Stimulated activated naive CD8-positive, alpha-beta T cell treated with anti-CD3 and anti-CD28 coated beads, Interleukin-15, Interleukin-2, amounts not matched to agents 100 ng/mL and 50 ng/mL, for 24 hours (primary cell): ENCODE measurements around the gene UNC79.

Source experiments
- H3K27ac Mint-ChIP-seq: one replicate; pipeline ENCODE4 v1.8.0; 2021; ENCODE audit warnings: mild to moderate bottlenecking, mixed read lengths
- H3K27me3 Mint-ChIP-seq: one replicate; pipeline ENCODE4 v1.8.0; 2021; ENCODE audit warnings: mixed read lengths
- H3K36me3 Mint-ChIP-seq: one replicate; pipeline ENCODE4 v1.8.0; 2021; ENCODE audit warnings: low read depth, mixed read lengths
- H3K4me1 Mint-ChIP-seq: one replicate; pipeline ENCODE4 v1.8.0; 2021; ENCODE audit warnings: low read depth, mixed read lengths
- H3K4me3 Mint-ChIP-seq: one replicate; pipeline ENCODE4 v1.8.0; 2021; ENCODE audit warnings: mild to moderate bottlenecking, mixed read lengths
- H3K9me3 Mint-ChIP-seq: one replicate; pipeline ENCODE4 v1.8.0; 2021; ENCODE audit warnings: mixed read lengths

The UNC79 gene

DNA sequence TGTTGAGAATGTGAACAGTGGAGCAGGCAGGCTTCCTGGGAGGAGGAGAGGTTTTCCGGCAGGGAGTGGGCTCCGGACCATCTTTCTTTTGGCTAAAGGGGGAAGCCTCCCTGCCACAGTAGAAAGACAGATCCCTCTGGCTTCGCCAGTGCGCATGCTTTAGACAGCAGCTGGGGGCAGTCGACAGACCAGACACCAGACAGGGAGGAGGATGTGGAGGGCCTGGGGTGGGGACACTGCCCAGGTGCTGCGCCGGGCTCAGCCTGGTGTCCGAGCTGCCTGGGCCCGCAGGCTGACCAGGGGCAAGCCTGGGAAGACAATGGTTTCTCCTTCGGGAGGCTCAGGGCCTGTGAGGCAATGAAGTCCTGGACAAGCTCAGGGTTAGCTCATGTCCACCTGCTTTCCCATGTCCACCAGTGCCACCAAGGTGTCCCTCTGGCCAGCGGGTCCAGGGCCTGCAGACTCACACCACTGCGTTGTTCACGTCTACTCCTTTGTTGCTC, 290.3 kb downstream of the UNC79 start:
- no peaks in the 10 kb centered on the region for H3K4me1 Mint-ChIP-seq
- no peaks in the 10 kb centered on the region for H3K9me3 Mint-ChIP-seq
- H3K27me3 Mint-ChIP-seq: no peaks in the 10 kb centered on the region
- H3K27ac Mint-ChIP-seq: no peak overlapping the region
- H3K4me3 Mint-ChIP-seq: no peak overlapping the region
- H3K36me3 Mint-ChIP-seq: no peaks in the 10 kb centered on the region

DNA sequence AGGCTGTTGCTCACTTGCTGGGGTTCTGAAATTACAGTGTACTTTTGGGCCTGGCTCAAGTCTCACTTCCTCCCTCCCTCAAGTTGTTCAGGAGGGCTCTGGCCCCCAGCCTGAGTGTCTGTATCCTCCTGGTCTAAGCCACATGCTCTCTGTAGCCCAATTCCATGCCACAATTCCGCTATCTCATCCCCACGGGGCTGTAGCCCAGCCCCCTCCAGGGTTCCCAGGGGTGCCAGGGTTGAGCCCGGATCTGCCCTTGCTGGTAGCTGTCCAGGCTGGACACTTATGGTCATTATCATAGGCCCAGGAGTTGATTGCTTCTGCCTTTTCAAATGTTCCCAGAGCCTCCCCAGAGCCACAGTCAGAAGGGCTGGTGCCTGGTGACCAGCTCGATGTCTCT, 292.3 kb downstream of the UNC79 start:
- no peaks in the 10 kb centered on the region for H3K36me3 Mint-ChIP-seq
- no peaks in the 10 kb centered on the region for H3K4me1 Mint-ChIP-seq
- H3K9me3 Mint-ChIP-seq: no peaks in the 10 kb centered on the region
- no peak overlapping the region for H3K4me3 Mint-ChIP-seq
- no peaks in the 10 kb centered on the region for H3K27me3 Mint-ChIP-seq
- H3K27ac Mint-ChIP-seq: no peak overlapping the region

DNA sequence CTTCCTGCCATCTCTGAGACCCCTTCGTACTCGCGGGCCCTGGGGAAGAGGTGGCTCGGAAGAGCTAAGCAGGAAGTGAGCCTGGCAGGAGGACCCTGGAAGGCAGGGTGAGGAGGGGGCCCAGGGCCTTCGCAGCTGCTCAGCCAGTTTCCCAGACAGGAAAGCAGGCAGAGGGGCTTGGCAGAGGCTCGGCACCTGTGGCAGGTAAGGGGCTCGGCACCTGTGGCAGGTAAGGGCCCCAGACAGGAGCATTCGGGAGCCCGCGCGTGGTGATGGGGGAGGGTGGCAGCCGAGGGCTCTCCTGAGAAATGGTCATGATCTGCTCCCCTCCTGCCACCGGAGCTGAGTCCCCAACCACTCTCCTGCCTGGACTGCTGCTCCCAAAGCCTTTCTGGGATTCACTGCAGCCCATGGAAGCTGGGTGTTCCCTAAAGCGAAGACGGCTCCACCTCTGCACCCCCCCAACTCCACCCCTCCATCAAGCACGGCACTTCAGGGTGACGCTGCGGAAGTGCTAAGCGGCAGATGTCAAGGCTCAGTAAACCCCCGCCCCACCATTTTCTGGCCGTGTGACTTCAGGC, 294.4 kb downstream of the UNC79 start:
- no peak overlapping the region for H3K4me3 Mint-ChIP-seq
- H3K27me3 Mint-ChIP-seq: no peaks in the 10 kb centered on the region
- no peaks in the 10 kb centered on the region for H3K36me3 Mint-ChIP-seq
- no peaks in the 10 kb centered on the region for H3K4me1 Mint-ChIP-seq
- no peaks in the 10 kb centered on the region for H3K9me3 Mint-ChIP-seq
- H3K27ac Mint-ChIP-seq: no peak overlapping the region

DNA sequence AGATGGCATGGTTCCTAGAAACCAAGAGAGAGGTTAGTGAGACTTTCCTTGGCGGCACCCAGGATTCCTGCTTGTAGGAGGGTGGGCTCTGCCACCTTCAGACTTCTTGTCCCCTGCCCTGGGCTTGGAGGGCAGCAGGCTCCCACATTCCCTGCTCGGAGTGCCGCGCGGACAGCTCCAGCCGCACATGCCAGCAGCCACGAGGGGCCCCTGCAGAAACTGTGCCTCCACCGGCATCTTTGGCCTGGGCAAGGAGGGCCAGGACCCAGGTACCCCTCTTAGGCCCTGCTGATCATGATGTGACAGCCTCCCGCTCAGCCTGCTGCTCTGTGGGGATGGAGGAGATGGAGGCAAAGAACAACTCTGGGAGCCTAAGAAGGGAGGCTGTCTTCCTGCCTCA, 295.3 kb downstream of the UNC79 start:
- Mint-ChIP-seq H3K27me3 (no peaks in the 10 kb centered on the region), H3K9me3 (no peaks in the 10 kb centered on the region), H3K36me3 (no peaks in the 10 kb centered on the region), H3K4me3 (no peak overlapping the region), H3K4me1 (no peaks in the 10 kb centered on the region), H3K27ac (no peak overlapping the region)

DNA sequence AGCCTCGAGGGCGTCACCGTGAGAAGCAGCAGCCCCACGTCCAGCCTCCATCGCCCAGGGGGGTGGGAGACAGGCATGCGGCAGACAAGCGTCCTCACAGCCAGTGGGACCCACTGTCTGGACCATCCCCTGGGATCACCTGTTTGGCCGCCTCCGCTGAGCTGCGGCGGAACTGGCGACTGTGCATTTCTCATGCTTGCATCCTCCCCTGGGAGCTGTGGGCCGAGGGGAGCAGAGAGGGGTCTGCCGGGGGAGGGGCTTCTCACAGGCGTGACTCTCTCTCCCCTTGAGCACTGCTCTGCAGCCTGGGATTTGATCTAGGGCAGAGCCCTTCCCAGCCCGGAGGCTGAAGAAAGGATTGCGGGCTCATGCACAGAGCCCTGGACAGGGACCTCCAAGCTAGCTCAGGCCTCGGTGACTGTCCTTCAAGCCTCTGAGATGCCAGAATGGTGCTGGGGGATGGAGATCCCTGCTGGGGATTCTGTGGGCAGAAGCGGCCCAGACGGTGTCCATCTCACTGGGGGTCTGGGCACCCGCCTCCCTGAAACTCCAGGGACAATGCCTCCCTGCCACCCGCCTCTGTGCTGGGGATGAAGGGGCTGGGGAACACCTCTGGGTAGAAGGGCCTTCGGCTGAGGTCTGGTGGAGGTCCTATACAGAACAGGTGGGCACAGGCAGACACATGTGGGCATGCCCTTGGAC, 296.5 kb downstream of the UNC79 start:
- Mint-ChIP-seq H3K4me1 (no peaks in the 10 kb centered on the region), H3K9me3 (no peaks in the 10 kb centered on the region), H3K4me3 (no peak overlapping the region), H3K27me3 (no peaks in the 10 kb centered on the region), H3K36me3 (no peaks in the 10 kb centered on the region), H3K27ac (no peak overlapping the region)

DNA sequence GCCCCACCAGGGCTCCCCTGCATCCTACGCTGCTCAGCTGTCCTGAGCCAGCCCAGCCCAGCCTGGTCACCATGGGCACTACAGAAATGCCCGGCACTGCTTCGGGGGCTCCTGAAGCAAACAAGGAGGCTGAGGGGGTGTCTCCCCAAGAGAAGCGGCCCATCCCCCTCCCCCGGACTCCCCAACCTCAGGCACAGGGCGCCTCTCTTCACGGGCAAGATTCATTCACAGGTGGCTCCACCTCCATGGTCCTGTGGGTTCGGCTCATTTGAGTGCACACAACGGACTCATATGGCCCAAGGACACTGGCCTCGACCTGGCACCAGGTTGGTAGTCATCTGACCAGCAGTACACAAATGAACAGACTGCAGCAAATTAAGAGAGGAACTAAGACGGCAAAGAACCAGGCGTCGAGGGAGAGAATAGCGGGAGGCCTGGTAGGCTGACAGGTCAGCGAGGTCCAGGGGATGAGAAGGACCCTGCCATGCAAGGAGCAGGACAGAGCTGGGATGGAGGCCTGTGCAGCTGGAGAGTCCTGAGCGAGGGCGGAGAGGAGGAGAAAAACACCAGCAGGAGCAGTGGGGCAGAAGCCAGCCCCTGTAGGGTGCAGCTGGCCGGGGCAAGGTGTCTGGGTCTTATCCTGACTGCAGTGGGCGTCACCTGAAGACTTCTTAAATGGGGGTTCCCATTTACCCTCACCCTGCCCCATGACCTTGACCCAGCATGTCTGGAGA, 297.3 kb downstream of the UNC79 start:
- Mint-ChIP-seq H3K27me3 (no peaks in the 10 kb centered on the region), H3K27ac (no peak overlapping the region), H3K4me1 (no peaks in the 10 kb centered on the region), H3K4me3 (no peak overlapping the region), H3K36me3 (no peaks in the 10 kb centered on the region), H3K9me3 (no peaks in the 10 kb centered on the region)

DNA sequence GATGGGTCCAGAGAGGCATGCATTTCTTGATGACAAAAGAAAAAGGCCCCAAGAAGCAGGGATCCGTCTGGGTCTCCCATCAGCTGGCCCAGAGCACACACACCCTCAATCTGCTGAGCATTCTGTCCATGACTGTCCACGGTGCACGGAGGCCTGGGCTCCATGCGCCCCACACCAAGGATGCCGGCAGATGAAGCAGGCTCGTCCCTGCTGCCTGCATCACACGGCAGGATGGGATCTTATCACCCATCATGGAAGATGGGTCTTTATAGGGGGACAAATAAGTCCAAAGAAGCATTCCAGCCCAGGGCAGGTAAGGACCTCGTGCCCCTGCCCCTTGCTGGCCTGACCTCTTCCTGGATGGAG, 297.9 kb downstream of the UNC79 start:
- Mint-ChIP-seq H3K9me3 (no peaks in the 10 kb centered on the region), H3K4me3 (no peak overlapping the region), H3K27ac (no peak overlapping the region), H3K4me1 (no peaks in the 10 kb centered on the region), H3K36me3 (no peaks in the 10 kb centered on the region), H3K27me3 (no peaks in the 10 kb centered on the region)

DNA sequence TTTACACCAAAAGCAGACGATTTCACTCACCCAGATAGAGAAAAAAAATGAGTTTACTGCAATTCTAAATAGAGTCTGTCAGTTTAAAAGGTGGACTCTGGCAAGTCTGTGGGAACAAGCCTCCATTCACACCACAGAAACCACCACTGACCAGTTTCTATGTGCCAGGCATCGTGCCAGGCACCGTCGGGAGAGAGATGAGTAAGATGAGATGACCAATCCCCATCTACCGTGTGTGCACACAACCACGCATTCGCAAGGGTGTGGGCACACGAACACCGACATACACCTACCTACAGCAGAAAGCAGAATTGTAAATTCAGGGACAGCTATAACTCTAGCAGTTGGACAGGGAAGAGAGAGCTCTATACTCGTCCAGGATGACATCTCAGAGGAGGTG, 299.3 kb downstream of the UNC79 start:
- H3K27me3 Mint-ChIP-seq: no peaks in the 10 kb centered on the region
- H3K4me3 Mint-ChIP-seq: no peak overlapping the region
- no peaks in the 10 kb centered on the region for H3K36me3 Mint-ChIP-seq
- no peaks in the 10 kb centered on the region for H3K4me1 Mint-ChIP-seq
- H3K27ac Mint-ChIP-seq: no peak overlapping the region
- no peaks in the 10 kb centered on the region for H3K9me3 Mint-ChIP-seq

DNA sequence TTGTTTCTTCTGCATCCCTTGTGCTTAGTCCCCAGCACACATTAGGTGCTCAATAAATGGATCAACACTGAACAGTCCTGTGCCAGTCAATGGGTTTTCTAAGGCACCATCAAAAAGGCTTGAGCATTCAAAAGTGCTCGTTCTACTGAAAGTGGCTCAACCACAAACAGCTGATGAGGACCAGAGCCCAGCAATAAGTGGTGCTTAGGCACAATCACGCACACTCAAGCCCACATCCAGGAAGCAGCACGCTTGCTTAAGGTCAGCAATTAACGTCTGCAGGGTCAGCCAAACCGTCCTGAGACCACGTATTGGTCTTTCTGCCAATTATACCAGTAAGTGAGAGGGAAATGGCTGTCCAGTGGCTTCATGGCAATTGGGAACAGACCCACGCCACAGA, 301.0 kb downstream of the UNC79 start:
- H3K27me3 Mint-ChIP-seq: no peaks in the 10 kb centered on the region
- H3K4me1 Mint-ChIP-seq: no peaks in the 10 kb centered on the region
- H3K36me3 Mint-ChIP-seq: no peaks in the 10 kb centered on the region
- H3K4me3 Mint-ChIP-seq: no peak overlapping the region
- H3K9me3 Mint-ChIP-seq: no peaks in the 10 kb centered on the region
- H3K27ac Mint-ChIP-seq: no peak overlapping the region

DNA sequence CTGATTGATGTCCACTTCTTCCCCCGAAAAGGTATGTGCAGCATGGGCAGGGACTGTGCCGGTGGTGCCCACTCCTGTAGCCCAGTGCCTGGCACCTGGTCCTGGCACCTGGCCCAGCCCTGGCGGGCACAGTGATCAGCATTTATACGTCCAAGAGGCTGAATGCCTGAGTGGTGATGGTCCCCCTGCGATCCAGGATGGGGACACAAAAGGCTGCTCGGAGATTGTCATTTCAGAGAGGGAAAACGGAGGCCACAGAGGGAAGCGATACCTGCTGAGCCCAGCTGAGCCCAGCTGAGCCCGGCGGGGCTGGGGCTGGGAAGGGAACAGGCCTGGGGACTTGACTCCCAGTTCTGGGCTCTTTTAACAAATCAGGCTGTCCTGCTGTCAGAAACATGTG, 301.8 kb downstream of the UNC79 start:
- Mint-ChIP-seq H3K27ac (no peak overlapping the region), H3K4me3 (no peak overlapping the region), H3K27me3 (no peaks in the 10 kb centered on the region), H3K9me3 (no peaks in the 10 kb centered on the region), H3K4me1 (no peaks in the 10 kb centered on the region), H3K36me3 (no peaks in the 10 kb centered on the region)

DNA sequence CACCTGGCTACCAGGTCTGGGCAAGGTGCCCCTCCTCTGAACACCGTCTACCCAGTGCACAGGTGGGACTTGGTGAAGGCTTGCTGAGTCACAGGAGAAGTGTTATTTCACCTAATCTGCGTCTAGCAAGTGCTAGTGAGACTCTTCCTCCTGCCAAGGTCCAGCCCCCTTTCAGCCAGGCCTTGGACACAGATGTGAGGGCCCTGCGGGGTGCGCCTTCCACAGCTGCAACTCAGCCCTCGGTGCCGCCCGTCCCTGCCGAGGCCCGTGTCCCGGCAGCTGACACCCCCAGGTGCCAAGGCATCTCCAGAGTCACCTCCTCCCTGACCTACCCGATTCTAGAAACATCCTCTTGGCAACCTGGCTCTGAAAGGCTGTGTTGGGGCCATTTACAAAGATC, 302.5 kb downstream of the UNC79 start:
- Mint-ChIP-seq H3K9me3 (no peaks in the 10 kb centered on the region), H3K36me3 (no peaks in the 10 kb centered on the region), H3K4me3 (no peak overlapping the region), H3K4me1 (no peaks in the 10 kb centered on the region), H3K27ac (no peak overlapping the region), H3K27me3 (no peaks in the 10 kb centered on the region)

DNA sequence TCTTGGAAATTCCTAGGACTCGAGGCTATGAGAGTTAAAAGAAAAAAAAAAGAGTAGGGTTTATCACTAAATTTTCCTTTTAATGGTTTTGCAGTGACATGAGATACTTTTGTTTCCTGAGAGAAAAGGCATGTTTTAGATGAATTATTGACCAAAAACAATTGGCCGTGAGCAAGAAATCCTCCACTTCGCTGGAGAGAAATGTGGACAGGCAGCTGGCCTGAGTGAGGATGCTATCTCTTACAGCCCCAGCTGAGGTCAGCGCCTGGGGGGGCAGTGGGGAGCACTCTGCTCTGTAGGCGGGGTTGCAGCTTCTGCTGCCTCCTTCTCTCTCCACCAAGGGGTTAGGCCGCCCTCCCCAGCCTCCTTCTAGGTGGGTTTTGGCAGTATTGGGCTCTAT, 302.9 kb downstream of the UNC79 start:
- H3K36me3 Mint-ChIP-seq: no peaks in the 10 kb centered on the region
- no peaks in the 10 kb centered on the region for H3K27me3 Mint-ChIP-seq
- H3K27ac Mint-ChIP-seq: no peak overlapping the region
- no peak overlapping the region for H3K4me3 Mint-ChIP-seq
- no peaks in the 10 kb centered on the region for H3K9me3 Mint-ChIP-seq
- no peaks in the 10 kb centered on the region for H3K4me1 Mint-ChIP-seq

DNA sequence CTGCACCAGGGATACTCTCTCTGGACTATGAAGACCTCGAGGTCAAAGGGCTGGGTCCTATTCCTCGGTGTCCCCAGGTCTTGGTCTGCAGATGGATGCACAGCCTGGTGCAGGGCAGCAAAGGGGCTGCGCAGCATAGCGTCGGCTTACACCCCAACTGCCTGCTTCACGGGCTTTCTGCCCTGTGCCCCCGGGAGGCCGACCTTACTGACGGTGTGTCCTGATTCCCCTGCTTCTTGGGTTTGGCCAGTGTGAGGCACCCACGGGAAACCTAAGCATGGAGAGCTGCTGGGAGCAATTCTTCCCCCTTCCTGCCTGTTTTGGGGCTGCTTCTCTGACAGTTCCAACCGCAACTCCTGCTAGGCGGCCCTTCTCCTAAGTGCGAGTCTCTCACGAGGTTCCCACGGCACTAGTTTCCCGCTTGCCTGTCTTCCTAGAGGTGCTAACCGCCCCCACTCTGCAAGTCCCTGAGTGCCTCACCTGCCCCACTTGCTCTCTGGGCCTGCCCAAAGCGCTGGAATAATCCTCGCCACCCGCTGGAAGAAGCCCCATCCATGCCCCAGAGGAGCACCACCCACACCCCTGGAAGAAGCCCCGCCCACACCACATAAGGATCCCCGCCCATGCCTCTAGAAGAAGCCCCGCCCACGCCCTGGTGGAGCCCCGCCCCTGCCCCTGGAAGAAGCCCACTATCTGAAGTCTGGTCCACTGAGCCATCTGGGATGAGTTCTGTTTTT, 303.5 kb downstream of the UNC79 start:
- Mint-ChIP-seq H3K4me1 (no peaks in the 10 kb centered on the region), H3K4me3 (no peak overlapping the region), H3K27me3 (no peaks in the 10 kb centered on the region), H3K36me3 (no peaks in the 10 kb centered on the region), H3K27ac (no peak overlapping the region), H3K9me3 (no peaks in the 10 kb centered on the region)

DNA sequence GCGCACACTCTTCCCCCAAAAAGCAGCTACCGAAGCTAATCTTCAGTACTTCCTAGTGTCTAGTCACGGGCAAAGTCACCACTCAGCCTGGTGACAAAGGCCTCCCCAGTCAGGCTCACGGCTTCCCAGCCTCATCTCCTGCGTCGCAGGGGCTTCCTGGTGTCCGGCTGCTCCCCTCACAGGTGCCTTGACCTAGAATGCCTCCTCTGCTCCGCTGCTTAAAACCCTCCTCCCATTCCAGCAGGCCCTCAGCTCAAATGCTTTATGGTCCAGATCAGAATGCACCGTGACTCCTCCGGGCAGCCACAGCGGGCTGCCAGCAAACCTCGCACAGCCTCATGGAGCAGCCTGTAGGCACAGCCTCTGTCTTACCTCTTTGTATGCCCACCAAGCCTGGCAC, 304.5 kb downstream of the UNC79 start:
- H3K36me3 Mint-ChIP-seq: no peaks in the 10 kb centered on the region
- no peak overlapping the region for H3K4me3 Mint-ChIP-seq
- H3K4me1 Mint-ChIP-seq: no peaks in the 10 kb centered on the region
- no peaks in the 10 kb centered on the region for H3K9me3 Mint-ChIP-seq
- H3K27me3 Mint-ChIP-seq: no peaks in the 10 kb centered on the region
- H3K27ac Mint-ChIP-seq: no peak overlapping the region

DNA sequence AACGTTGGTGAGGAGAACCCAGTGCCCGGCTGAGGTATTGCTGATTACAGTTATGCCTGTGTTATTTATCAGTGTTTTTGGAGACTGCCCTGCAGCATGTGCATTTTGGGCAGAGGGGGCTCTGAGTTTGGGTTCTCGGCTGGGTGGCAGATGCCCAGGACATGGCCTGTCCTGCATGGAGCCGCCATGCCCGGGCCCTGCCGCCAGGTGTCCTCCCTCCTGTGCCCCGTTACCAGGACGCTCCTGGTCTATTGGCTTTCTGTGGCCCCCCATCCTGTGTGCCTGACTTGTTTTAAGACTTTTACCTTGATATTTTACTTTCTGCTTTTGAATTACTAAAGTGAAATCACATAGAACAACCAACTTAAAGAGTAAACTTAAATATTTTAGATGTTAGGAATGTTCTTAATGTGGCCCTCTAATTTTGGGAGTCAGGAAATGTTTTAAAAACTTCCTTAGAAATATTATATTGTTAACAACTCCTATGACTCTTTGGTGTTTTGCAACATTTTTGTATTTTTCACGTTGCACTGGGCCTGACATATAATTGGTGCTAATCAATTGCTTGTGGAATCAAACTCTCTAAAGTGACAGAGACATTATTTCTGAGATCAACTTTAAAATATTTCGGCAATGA, 305.8 kb downstream of the UNC79 start:
- no peaks in the 10 kb centered on the region for H3K27me3 Mint-ChIP-seq
- H3K4me1 Mint-ChIP-seq: no peaks in the 10 kb centered on the region
- no peaks in the 10 kb centered on the region for H3K36me3 Mint-ChIP-seq
- H3K27ac Mint-ChIP-seq: no peak overlapping the region
- no peaks in the 10 kb centered on the region for H3K9me3 Mint-ChIP-seq
- no peak overlapping the region for H3K4me3 Mint-ChIP-seq
